Heart left ventricle (tissue), 16 donors: ENCODE measurements around the gene RSPRY1. TPM values are rescaled to one million over a fixed set of nuclear protein-coding genes. Genes with fewer than 3 reads are reported as not detected.
"Not testable (repeated sequence)": the region's sequence is repeated elsewhere in the genome, so short reads cannot be mapped to it uniquely, and the experiment has no call there.

Experiments used
- ATAC-seq, 4 donors: fragments of 200-7000 bp; cut with Tn5 transposase; one replicate each; pipeline ENCODE4 v1.9.1; 2020 to 2022; ENCODE audit warnings: moderate library complexity in 4 of 4, mild to moderate bottlenecking in 3 of 4, moderate number of reproducible peaks in 1 of 4
- DNase-seq, 5 donors: peaks; one replicate each; pipeline ENCODE4 v3.0.0-alpha.2; 2020
- H3K27ac ChIP-seq, 12 donors: fragments of 200-600 bp; sonication (generic) in 4 of 12; one replicate each; pipeline versions ENCODE4 v1.5.0 to v1.8.0; 2016 to 2022; ENCODE audit warnings: mild to moderate bottlenecking in 2 of 12
- H3K27me3 ChIP-seq, 9 donors: fragments of 200-600 bp; sonication (generic) in 2 of 9; one replicate each; pipeline versions ENCODE4 v1.5.1 to v1.8.0; 2016 to 2022; ENCODE audit warnings: mild to moderate bottlenecking in 3 of 9
- H3K36me3 ChIP-seq, 9 donors: fragments of 200-600 bp; sonication (generic) in 2 of 9; one replicate each; pipeline versions ENCODE4 v1.5.0 to v1.8.0; 2018 to 2022; ENCODE audit warnings: mild to moderate bottlenecking in 2 of 9
- H3K4me1 ChIP-seq, 12 donors: fragments of 200-600 bp; sonication (generic) in 4 of 12; one replicate each; pipeline versions ENCODE4 v1.5.0 to v1.8.0; 2016 to 2022; ENCODE audit warnings: mild to moderate bottlenecking in 3 of 12
- H3K4me3 ChIP-seq, 12 donors: fragments of 200-600 bp; sonication (generic) in 4 of 12; one replicate each; pipeline versions ENCODE4 v1.5.0 to v1.8.0; 2017 to 2022; ENCODE audit warnings: mild to moderate bottlenecking in 9 of 12, moderate library complexity in 4 of 12
- H3K9me3 ChIP-seq, 12 donors: fragments of 200-600 bp; sonication (generic) in 4 of 12; one replicate each; pipeline versions ENCODE4 v1.5.0 to v1.8.0; 2016 to 2022; ENCODE audit warnings: mild to moderate bottlenecking in 1 of 12
- POLR2A ChIP-seq, 2 donors: fragments of 450-650 bp; IDR thresholded peaks; one replicate each; pipeline ENCODE4 v1.6.1; 2017; ENCODE audit warnings: antibody characterized with exemption in 2 of 2, mild to moderate bottlenecking in 2 of 2, moderate library complexity in 2 of 2
- WGBS, 4 donors: extraction: QIAGEN DNeasy Blood & Tissue Kit in 2 of 4; methylation state at CpG; one replicate each; pipeline versions ENCODE4 v1.1.5 to v1.1.7; 2013 to 2018; 5-methylcytosine and 5-hydroxymethylcytosine counted together
- intact Hi-C, 10 donors: fragments of 100-400 bp; cut with DNase I; formaldehyde crosslinking; loops; one replicate each; pipeline versions ENCODE4 v1.11.1 to v1.14.2; 2022
- polyA plus RNA-seq, 2 donors: library from polyadenylated mRNA; stranded (reverse); fragments of 200-250 nt; gene quantifications; one replicate each; pipeline ENCODE4 v1.2.3, GENCODE V29; 2013
- total RNA-seq, 9 donors: library from RNA; depleted of rRNA in 2 of 9; stranded (reverse); fragments of >200 nt in 2 of 9; fragmentation: NEBNext Ultra II Directional in 3 of 9; extraction: Animal tissue kit (Norgen Biotek cat#: 25700) in 3 of 9; gene quantifications; one replicate each; pipeline versions ENCODE4 v1.1.0 to v1.2.4, GENCODE V29; 2016 to 2023
- TF ChIP-seq, protein P1 (sequence below), 12 donors: fragments of 200-600 bp; sonication (generic) in 4 of 12; IDR thresholded peaks; one replicate each; pipeline versions ENCODE4 v1.5.0 to v1.8.0; 2018 to 2022; ENCODE audit warnings: antibody characterized with exemption in 12 of 12, mild to moderate bottlenecking in 5 of 12
- donor health status: ischemic (EF 13 %, LVEDD 7.1; RV severe dilation, severe dysfunction).
- donor health status: healthy with polysubstance abuse.
- donor health status: DM: no; HTN: yes; CAD: no.
- donor health status: DM: no; HTN: no; CAD: no.
- donor health status: ischemic (EF 25% LVEDD 6.9; RV normal size, moderate dysfunction).
- donor health status: ischemic (EF 25% LVEDD 5.7; RV mildly dilated, moderate dysfunction).
- donor health status: healthy.
- donor health status: DM: yes; HTN: yes; CAD: no.
- donor health status: ischemic (EF 35%, LVEDD 5.7; RV mildly dilated, moderate dysfunction).
- donor health status: nonischemic (EF 11% LVEDD 7.7; RV severe dilation, severe dysfunction).
- donor health status: DM: yes; HTN: yes; CAD: no.
- donor health status: PGD.
- donor health status: ischemic (EF 29% LVEDD 5.4; RV normal size, mild dysfunction).
- donor health status: nonischemic (EF 23%, LVEDD 6.1; RV moderate dilation, normal function).

The RSPRY1 gene
- total and polyA plus RNA-seq, 11 donors, result 5.4 to 22.9 (median 17.1) TPM

DNA sequence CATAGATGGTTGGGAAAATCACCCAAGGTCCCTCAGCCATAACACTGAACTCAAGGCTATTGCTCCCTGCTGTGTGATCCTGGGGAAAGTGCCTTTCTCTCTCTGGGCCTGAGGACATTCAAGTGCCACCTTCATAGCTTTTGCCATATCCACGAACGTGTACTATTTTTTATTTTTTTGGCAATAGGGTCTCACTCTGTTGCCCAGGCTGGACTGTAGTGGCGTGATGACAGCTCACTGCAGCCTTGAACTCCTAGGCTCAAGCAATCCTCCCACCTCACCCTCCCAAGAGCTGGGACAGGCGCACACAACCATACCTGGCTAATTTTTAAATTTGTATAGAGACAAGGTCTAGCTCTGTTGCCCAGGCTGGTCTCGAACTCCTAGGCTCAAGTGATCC lies 87.7 kb downstream of the RSPRY1 start:
- Histone ChIP-seq H3K4me1 (peaks cover 0 to 35% (median 4%) of the 10 kb centered on the region in 12 donors), H3K27ac (no peak overlapping the region), H3K9me3 (no peaks in the 10 kb centered on the region), H3K36me3 (no peaks in the 10 kb centered on the region), H3K4me3 (no peak overlapping the region), H3K27me3 (no peaks in the 10 kb centered on the region)
- no peak for DNase-seq
- ATAC-seq, result no peak
- intact Hi-C loops, result no loop called here
- 87 to 95% (median 94%) methylated on average over 5 of the region's 5 CpGs for WGBS, 4 donors
- TF ChIP-seq, protein P1, sequence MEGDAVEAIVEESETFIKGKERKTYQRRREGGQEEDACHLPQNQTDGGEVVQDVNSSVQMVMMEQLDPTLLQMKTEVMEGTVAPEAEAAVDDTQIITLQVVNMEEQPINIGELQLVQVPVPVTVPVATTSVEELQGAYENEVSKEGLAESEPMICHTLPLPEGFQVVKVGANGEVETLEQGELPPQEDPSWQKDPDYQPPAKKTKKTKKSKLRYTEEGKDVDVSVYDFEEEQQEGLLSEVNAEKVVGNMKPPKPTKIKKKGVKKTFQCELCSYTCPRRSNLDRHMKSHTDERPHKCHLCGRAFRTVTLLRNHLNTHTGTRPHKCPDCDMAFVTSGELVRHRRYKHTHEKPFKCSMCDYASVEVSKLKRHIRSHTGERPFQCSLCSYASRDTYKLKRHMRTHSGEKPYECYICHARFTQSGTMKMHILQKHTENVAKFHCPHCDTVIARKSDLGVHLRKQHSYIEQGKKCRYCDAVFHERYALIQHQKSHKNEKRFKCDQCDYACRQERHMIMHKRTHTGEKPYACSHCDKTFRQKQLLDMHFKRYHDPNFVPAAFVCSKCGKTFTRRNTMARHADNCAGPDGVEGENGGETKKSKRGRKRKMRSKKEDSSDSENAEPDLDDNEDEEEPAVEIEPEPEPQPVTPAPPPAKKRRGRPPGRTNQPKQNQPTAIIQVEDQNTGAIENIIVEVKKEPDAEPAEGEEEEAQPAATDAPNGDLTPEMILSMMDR (IDR thresholded peaks at IDR 0.05), result no peak
- TF ChIP-seq POLR2A (IDR thresholded peaks at IDR 0.05), result no peak

DNA sequence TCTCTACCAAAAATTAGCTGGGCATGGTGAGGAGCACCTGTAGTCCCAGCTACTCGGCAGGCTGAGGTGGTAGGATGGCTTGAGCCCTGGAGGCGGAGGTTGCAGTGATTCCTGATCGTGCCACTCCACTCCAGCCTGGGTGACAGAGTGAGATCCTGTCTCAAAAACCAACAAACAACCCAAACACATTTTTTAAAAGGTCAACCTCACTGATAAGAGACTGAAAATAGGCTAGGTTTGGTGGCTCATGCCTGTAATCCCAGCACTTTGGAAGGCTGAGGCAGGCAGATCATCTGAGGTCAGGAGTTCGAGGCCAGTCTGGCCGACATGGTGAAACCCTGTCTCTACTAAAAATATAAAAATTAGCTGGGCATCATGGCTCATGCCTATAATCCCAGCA lies 89.8 kb downstream of the RSPRY1 start:
- ATAC-seq, H3K27me3 ChIP-seq, H3K36me3 ChIP-seq, intact Hi-C loops, H3K9me3 ChIP-seq, H3K4me3 ChIP-seq: not testable (repeated sequence)
- peak in 1 of 5 donors; percentile 29 for DNase-seq
- peak overlapping the region in 3 of 12 donors; percentile 23 to 30 (median 28) for H3K27ac ChIP-seq
- peaks cover 0 to 29% (median 0%) of the 10 kb centered on the region in 12 donors for H3K4me1 ChIP-seq
- 74 to 82% (median 78%) methylated on average over 5 of the region's 5 CpGs for WGBS, 4 donors

DNA sequence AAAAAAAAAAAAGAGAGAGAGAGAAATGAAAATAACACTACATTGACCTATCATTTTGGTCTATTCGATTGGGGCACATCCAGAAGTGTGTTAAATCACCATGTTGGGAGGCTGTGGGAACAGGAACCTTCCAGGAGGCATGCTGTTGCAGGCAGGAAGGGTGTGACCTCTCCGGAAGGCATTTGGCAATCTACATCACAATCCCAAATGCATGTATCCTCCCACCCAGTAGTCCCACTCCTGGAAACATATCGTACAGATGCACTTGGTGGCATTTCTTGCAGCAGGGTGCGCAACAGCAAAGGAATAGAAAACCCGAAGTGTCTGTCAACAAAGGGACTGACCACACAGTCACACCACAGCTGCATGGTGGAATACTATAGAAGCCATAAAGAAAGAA lies 90.5 kb downstream of the RSPRY1 start:
- Histone ChIP-seq H3K4me1 (peaks cover 0 to 29% (median 0%) of the 10 kb centered on the region in 12 donors), H3K4me3 (no peak overlapping the region), H3K36me3 (no peaks in the 10 kb centered on the region), H3K27ac (peak overlapping the region in 3 of 12 donors; percentile 23 to 30 (median 28)), H3K27me3 (no peaks in the 10 kb centered on the region), H3K9me3 (no peaks in the 10 kb centered on the region)
- DNase-seq (peak in 1 of 5 donors; percentile 36), ATAC-seq (peak; percentile 45 to 85 (median 72))
- intact Hi-C loops, result no loop called here
- TF ChIP-seq, protein P1 (IDR thresholded peaks at IDR 0.05), result no peak
- no peak for TF ChIP-seq POLR2A (IDR thresholded peaks at IDR 0.05)
- WGBS, 4 donors, result 46 to 53% (median 49%) methylated on average over 5 of the region's 5 CpGs

DNA sequence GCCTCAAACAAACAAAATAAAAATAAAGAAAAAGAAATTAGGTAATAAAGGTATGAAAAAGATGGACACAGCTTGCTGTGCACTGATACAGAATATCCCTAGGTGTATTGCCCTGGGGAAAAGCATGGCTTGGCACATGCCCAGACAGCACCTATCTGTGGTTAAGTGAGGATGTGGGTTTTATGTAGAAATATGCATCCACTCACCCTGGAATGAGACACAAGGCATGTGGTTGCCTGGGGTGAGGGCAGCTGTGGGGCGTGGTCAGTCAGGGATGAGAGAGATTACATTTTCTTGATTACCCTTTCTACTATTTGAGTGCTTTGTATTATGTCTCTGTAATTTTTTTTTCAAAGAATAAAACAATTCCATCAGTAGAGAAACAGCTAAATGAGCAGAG lies 91.5 kb downstream of the RSPRY1 start:
- no peaks in the 10 kb centered on the region for H3K36me3 ChIP-seq
- H3K9me3 ChIP-seq, result no peaks in the 10 kb centered on the region
- TF ChIP-seq, protein P1 (IDR thresholded peaks at IDR 0.05), result no peak
- no peak for TF ChIP-seq POLR2A (IDR thresholded peaks at IDR 0.05)
- no peak for ATAC-seq
- peaks cover 0 to 4% (median 0%) of the 10 kb centered on the region in 9 donors for H3K27me3 ChIP-seq
- intact Hi-C loops, result no loop called here
- H3K4me3 ChIP-seq, result no peak overlapping the region
- 75 to 84% (median 81%) methylated on average over 1 of the region's 1 CpG for WGBS, 4 donors
- H3K27ac ChIP-seq, result no peak overlapping the region
- H3K4me1 ChIP-seq, result peaks cover 0 to 29% (median 0%) of the 10 kb centered on the region in 12 donors
- peak in 1 of 5 donors; percentile 27 for DNase-seq

DNA sequence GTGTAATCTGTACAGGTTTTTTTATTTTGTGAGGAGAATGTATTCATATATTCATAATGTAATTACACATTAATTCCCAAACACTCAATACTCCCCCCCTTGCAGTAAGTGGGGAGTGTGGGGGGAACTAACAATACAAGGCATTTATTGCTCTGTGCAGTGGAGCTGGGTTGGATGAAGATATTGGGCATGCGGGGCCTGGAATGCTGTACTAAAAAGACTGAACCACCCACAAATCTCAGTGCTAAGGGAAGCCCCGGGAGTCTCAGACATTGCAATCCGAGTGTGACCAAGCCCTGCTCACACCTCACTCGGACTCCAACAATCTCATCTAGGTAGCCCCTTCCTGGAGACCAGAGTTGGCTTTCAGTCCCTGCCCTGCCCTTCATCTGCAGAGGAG lies 92.4 kb downstream of the RSPRY1 start:
- intact Hi-C loops, result no loop called here

More for the DNA sequence above, 92.4 kb downstream of the RSPRY1 start:
- TF ChIP-seq POLR2A (IDR thresholded peaks at IDR 0.05), result no peak
- TF ChIP-seq, protein P1 (IDR thresholded peaks at IDR 0.05), result no peak
- ATAC-seq (no peak), DNase-seq (peak in 1 of 5 donors; percentile 34)
- Histone ChIP-seq H3K4me1 (peaks cover 0 to 29% (median 0%) of the 10 kb centered on the region in 12 donors), H3K36me3 (no peaks in the 10 kb centered on the region), H3K27me3 (peaks cover 0 to 13% (median 1%) of the 10 kb centered on the region in 9 donors), H3K4me3 (no peak overlapping the region), H3K9me3 (no peaks in the 10 kb centered on the region), H3K27ac (no peak overlapping the region)
- WGBS, 4 donors, result 71 to 88% (median 73%) methylated on average over 3 to 4 of the region's 4 CpGs
